ENCODE measurements around the gene ZNF516. TPM values are rescaled to one million over a fixed set of nuclear protein-coding genes. Genes with fewer than 3 reads are reported as not detected.

Gene ZNF516
- total RNA-seq, 6 experiments from 2014 or later = 10.2 to 16.0 (median 13.7) TPM

DNA sequence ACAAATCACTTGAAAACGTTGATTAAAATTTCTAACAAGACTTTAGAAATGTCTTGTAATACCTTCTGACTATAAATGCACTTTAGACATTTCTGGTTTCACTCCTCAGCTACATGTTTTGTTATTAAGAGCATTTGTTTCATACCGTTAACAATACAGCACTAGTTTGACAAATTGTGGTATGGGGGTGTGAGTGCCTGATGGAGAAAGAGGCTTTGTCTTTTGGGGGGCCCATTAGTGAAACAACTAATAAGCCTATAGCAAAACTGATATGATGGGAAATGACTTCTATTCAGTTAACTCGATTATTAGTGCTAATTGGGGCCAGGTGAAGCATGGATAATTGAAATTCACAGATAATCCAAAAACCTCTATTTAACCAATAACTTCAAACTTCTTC lies 30.9 kb upstream of the ZNF516 start:
- intact Hi-C loops (cut with DNase I) = no loop called here
- Histone ChIP-seq H3K27ac (no peak overlapping the region), H3K27me3 (no peaks in the 10 kb centered on the region), H3K4me3 (no peak overlapping the region), H3K9me3 (no peaks in the 10 kb centered on the region), H3K4me1 (peaks cover 0 to 10% (median 2%) of the 10 kb centered on the region in 4 donors), H3K36me3 (no peaks in the 10 kb centered on the region)
- DNase-seq = no peak
- ATAC-seq = no peak
- WGBS (ENCODE audit: insufficient coverage, low coverage, low lambda C conversion rate, missing lambda C conversion rate) = 50% methylated on average over 3 of the region's 3 CpGs
- TF ChIP-seq, protein P1, sequence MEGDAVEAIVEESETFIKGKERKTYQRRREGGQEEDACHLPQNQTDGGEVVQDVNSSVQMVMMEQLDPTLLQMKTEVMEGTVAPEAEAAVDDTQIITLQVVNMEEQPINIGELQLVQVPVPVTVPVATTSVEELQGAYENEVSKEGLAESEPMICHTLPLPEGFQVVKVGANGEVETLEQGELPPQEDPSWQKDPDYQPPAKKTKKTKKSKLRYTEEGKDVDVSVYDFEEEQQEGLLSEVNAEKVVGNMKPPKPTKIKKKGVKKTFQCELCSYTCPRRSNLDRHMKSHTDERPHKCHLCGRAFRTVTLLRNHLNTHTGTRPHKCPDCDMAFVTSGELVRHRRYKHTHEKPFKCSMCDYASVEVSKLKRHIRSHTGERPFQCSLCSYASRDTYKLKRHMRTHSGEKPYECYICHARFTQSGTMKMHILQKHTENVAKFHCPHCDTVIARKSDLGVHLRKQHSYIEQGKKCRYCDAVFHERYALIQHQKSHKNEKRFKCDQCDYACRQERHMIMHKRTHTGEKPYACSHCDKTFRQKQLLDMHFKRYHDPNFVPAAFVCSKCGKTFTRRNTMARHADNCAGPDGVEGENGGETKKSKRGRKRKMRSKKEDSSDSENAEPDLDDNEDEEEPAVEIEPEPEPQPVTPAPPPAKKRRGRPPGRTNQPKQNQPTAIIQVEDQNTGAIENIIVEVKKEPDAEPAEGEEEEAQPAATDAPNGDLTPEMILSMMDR (IDR thresholded peaks at IDR 0.05) = no peak
- TF ChIP-seq POLR2A (IDR thresholded peaks at IDR 0.05) = no peak

DNA sequence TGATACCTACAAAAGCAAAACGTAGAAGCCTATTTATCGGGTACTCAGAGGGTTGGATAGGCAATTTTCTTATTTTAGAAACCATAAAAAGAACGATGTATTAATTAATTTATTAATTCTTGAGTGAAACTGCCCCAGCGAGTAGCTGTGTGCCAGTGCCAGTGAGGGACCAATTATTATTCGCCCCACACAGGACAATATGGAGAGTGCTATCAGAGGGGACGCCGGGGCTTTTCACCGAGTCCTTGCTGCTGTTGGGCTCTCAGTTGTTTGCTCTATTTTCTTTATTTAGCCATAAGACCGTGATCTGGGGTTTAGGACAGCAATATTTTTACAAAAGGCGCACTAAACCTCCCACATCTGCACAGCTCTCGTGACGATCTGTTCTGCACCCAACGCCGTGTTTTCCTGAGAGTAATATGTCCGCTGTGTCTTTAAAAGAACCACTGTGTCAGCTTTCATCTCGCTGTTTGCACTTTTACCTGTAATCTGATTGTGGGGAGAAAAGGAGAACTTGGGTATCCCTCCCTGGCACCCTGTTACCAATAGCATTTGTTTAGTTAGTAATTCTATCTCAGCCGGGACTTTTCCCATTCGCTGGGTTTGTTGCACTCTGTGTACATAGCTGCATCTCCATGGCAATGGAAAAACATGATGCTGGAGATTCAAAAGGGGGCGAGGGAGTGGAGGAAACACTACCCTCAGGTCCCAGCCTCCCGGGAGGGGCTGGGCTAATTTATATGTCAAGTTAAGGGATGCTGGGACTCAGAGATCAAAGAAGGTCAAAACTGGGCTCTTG lies 30.1 kb upstream of the ZNF516 start:
- TF ChIP-seq, protein P1 (IDR thresholded peaks at IDR 0.05) = no peak
- TF ChIP-seq POLR2A (IDR thresholded peaks at IDR 0.05) = no peak
- WGBS (ENCODE audit: insufficient coverage, low coverage, low lambda C conversion rate, missing lambda C conversion rate) = 26% methylated on average over 20 of the region's 20 CpGs
- intact Hi-C loops (cut with DNase I) = no loop called here
- ATAC-seq (peak; percentile 25 to 69 (median 46)), DNase-seq (no peak)
- no peaks in the 10 kb centered on the region for H3K9me3 ChIP-seq
- no peaks in the 10 kb centered on the region for H3K36me3 ChIP-seq
- no peaks in the 10 kb centered on the region for H3K27me3 ChIP-seq
- no peak overlapping the region for H3K27ac ChIP-seq
- H3K4me3 ChIP-seq = peak overlapping the region; percentile 21 to 28 (median 22)
- H3K4me1 ChIP-seq = peaks cover 0 to 10% (median 2%) of the 10 kb centered on the region in 4 donors

DNA sequence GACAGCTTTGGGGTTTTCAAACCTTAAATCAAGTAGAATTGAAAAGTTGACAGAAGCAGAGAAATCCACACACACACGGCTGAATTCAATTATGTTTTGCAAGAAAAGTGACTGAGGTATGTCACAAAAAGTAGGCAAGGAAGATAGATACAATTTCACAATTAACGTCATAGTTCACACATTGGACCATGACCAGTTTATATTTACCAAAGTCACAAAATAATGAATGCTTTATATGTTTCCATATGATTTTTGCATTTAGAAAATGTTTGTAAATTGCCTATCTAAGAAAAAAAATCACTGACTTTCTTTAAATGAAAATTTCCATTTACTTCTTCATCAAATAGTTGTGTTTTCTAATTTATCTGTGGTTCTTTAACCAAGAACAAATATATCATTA lies 29.4 kb upstream of the ZNF516 start:
- no peak for TF ChIP-seq POLR2A (IDR thresholded peaks at IDR 0.05)
- TF ChIP-seq, protein P1 (IDR thresholded peaks at IDR 0.05) = no peak
- no peaks in the 10 kb centered on the region for H3K9me3 ChIP-seq
- H3K27me3 ChIP-seq = no peaks in the 10 kb centered on the region
- no peak for DNase-seq
- H3K27ac ChIP-seq = no peak overlapping the region
- no peak for ATAC-seq
- H3K36me3 ChIP-seq = no peaks in the 10 kb centered on the region
- peaks cover 0 to 10% (median 2%) of the 10 kb centered on the region in 4 donors for H3K4me1 ChIP-seq
- intact Hi-C loops (cut with DNase I) = no loop called here
- no peak overlapping the region for H3K4me3 ChIP-seq
- 36% methylated on average over 2 of the region's 2 CpGs for WGBS (ENCODE audit: insufficient coverage, low coverage, low lambda C conversion rate, missing lambda C conversion rate)

DNA sequence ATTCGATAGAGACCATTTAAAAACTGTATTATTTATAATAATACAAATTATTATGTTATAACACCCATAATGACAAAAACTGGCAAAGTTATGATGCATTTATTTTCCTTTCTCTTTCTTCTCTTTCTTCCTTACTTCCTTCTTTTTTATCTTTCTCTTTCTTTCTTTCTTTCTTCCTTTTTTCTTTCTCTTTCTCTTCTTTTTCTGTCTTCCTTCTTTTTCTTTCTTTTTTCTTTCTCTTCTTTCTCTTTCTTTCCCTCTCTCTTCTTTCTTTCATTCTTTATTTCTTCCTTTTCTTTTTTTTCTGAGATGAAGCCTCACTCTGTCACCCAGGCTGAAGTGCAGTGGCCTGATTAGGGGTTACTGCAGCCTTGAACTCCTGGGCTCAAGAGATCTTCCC lies 27.5 kb upstream of the ZNF516 start:
- no peaks in the 10 kb centered on the region for H3K36me3 ChIP-seq
- no peaks in the 10 kb centered on the region for H3K27me3 ChIP-seq
- intact Hi-C loops (cut with DNase I) = no loop called here
- peaks cover 0 to 5% (median 0%) of the 10 kb centered on the region in 4 donors for H3K4me1 ChIP-seq
- no peak for TF ChIP-seq POLR2A (IDR thresholded peaks at IDR 0.05)
- TF ChIP-seq, protein P1 (IDR thresholded peaks at IDR 0.05) = no peak
- WGBS (ENCODE audit: insufficient coverage, low coverage, low lambda C conversion rate, missing lambda C conversion rate) = 79% methylated on average over 1 of the region's 1 CpG
- DNase-seq (no peak), ATAC-seq (no peak)
- H3K4me3 ChIP-seq = no peak overlapping the region
- H3K27ac ChIP-seq = no peak overlapping the region
- H3K9me3 ChIP-seq = no peaks in the 10 kb centered on the region
